Astrocyte of the cerebellum (primary cell): ENCODE results near the gene SMIM10.

Experiments
- DNase-seq: peaks from one replicate; pipeline ENCODE4 v3.0.0-alpha.2; 2011; ENCODE audit warnings: low read depth
- H3K4me3 ChIP-seq: 2 replicates; pipeline ENCODE4 v1.5.1; 2011; ENCODE audit warnings: mild to moderate bottlenecking, low read depth, low read length, moderate library complexity
- CTCF ChIP-seq: IDR thresholded peaks from 2 replicates; pipeline ENCODE4 v1.5.1; 2012; ENCODE audit warnings: low read length, low read depth, moderate library complexity, mild to moderate bottlenecking; ENCODE audit errors: missing control alignments
- in situ Hi-C: cut with HindIII; loops from 2 replicates; pipeline ENCODE4 v1.10.0; 2017; ENCODE audit warnings: low sequenced_read_pairs

SMIM10 gene

GRCh38 chrX:134997646-134998045, 6.9 kb downstream of the SMIM10 start:
- TF ChIP-seq CTCF, result no peak
- H3K4me3 ChIP-seq, result no peak overlapping the region
- no peak for DNase-seq
- in situ Hi-C loops, result no loop called here

- in situ Hi-C loops, result no loop called here
- DNase-seq, result no peak
- H3K4me3 ChIP-seq, result no peak overlapping the region
- no peak for TF ChIP-seq CTCF
Observed at GRCh38 chrX:134998246-134998645, 7.5 kb downstream of the SMIM10 start.

- in situ Hi-C loops, result no loop called here
- peak; percentile 18 for DNase-seq
- TF ChIP-seq CTCF, result peak; percentile 37
- H3K4me3 ChIP-seq, result no peak overlapping the region
Observed at GRCh38 chrX:134999469-134999868, 8.7 kb downstream of the SMIM10 start.

- in situ Hi-C loops, result no loop called here
- no peak overlapping the region for H3K4me3 ChIP-seq
- no peak for TF ChIP-seq CTCF
- DNase-seq, result no peak
Observed at GRCh38 chrX:135000516-135000915, 9.7 kb downstream of the SMIM10 start.

GRCh38 chrX:135003876-135004623, 13.3 kb downstream of the SMIM10 start:
- DNase-seq, result peak; percentile 66
- TF ChIP-seq CTCF, result no peak
- peak overlapping the region; percentile 49 for H3K4me3 ChIP-seq
- in situ Hi-C loops, result no loop called here

- in situ Hi-C loops, result no loop called here
- DNase-seq, result no peak
- no peak for TF ChIP-seq CTCF
- no peak overlapping the region for H3K4me3 ChIP-seq
Observed at GRCh38 chrX:135006187-135006586, 15.4 kb downstream of the SMIM10 start.
